ENCODE measurements around the gene SAMD7.

SAMD7 gene

GRCh38 chr3:169868369-169868768 is 43.0 kb upstream of the SAMD7 start:
- no peaks in the 10 kb centered on the region for H3K79me2 ChIP-seq (ENCODE audit: insufficient read depth, low read length)
- no peak overlapping the region for H3K4me3 ChIP-seq (ENCODE audit: low read depth, low read length, poor library complexity, severe bottlenecking)
- TF ChIP-seq EZH2 (IDR thresholded peaks at IDR 0.05; ENCODE audit: borderline replicate concordance, low read length), result no peak
- TF ChIP-seq, protein P1, sequence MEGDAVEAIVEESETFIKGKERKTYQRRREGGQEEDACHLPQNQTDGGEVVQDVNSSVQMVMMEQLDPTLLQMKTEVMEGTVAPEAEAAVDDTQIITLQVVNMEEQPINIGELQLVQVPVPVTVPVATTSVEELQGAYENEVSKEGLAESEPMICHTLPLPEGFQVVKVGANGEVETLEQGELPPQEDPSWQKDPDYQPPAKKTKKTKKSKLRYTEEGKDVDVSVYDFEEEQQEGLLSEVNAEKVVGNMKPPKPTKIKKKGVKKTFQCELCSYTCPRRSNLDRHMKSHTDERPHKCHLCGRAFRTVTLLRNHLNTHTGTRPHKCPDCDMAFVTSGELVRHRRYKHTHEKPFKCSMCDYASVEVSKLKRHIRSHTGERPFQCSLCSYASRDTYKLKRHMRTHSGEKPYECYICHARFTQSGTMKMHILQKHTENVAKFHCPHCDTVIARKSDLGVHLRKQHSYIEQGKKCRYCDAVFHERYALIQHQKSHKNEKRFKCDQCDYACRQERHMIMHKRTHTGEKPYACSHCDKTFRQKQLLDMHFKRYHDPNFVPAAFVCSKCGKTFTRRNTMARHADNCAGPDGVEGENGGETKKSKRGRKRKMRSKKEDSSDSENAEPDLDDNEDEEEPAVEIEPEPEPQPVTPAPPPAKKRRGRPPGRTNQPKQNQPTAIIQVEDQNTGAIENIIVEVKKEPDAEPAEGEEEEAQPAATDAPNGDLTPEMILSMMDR (IDR thresholded peaks at IDR 0.05; ENCODE audit: low read length), result no peak
- H3K9me2 ChIP-seq (ENCODE audit: low read depth, low read length), result no peaks in the 10 kb centered on the region
- H3K27me3 ChIP-seq (ENCODE audit: insufficient read depth, low read length), result no peaks in the 10 kb centered on the region
- no peaks in the 10 kb centered on the region for H4K20me1 ChIP-seq (ENCODE audit: insufficient read depth, low read length)
- H2AFZ ChIP-seq (ENCODE audit: low read length), result no peak overlapping the region
- no peaks in the 10 kb centered on the region for H3K36me3 ChIP-seq (ENCODE audit: insufficient read depth, low read length)
- H3K27ac ChIP-seq (ENCODE audit: low read depth, low read length, poor library complexity, severe bottlenecking), result no peak overlapping the region
- H3K4me1 ChIP-seq (ENCODE audit: insufficient read depth, low read length, severe bottlenecking), result peaks cover 26% of the 10 kb centered on the region
- no peak overlapping the region for H3K9ac ChIP-seq (ENCODE audit: low read length)
- no peaks in the 10 kb centered on the region for H3K9me3 ChIP-seq (ENCODE audit: low read length)
- H3F3A ChIP-seq (ENCODE audit: insufficient read depth, low read length), result 0 out of 2 replicates have a peak, but pooled peaks cover 5% of the 10 kb centered on the region
- no peak overlapping the region for H3K4me2 ChIP-seq (ENCODE audit: low read length)

- Histone ChIP-seq H3K9me2 (ENCODE audit: low read depth, low read length) (no peaks in the 10 kb centered on the region), H3F3A (ENCODE audit: insufficient read depth, low read length) (no peaks in the 10 kb centered on the region), H3K4me2 (ENCODE audit: low read length) (no peak within 1 kb of the TSS), H3K4me3 (ENCODE audit: low read depth, low read length, poor library complexity, severe bottlenecking) (no peak within 1 kb of the TSS), H3K27me3 (ENCODE audit: insufficient read depth, low read length) (no peaks in the 10 kb centered on the region), H3K79me2 (ENCODE audit: insufficient read depth, low read length) (no peaks in the 10 kb centered on the region), H3K4me1 (ENCODE audit: insufficient read depth, low read length, severe bottlenecking) (peaks cover 13% of the 10 kb centered on the region), H3K36me3 (ENCODE audit: insufficient read depth, low read length) (no peaks in the 10 kb centered on the region), H3K9ac (ENCODE audit: low read length) (no peak within 1 kb of the TSS), H3K9me3 (ENCODE audit: low read length) (no peaks in the 10 kb centered on the region), H2AFZ (ENCODE audit: low read length) (no peak within 1 kb of the TSS), H4K20me1 (ENCODE audit: insufficient read depth, low read length) (no peaks in the 10 kb centered on the region), H3K27ac (ENCODE audit: low read depth, low read length, poor library complexity, severe bottlenecking) (no peak within 1 kb of the TSS)
- no peak for TF ChIP-seq EZH2 (IDR thresholded peaks at IDR 0.05; ENCODE audit: borderline replicate concordance, low read length)
- TF ChIP-seq, protein P1 (IDR thresholded peaks at IDR 0.05; ENCODE audit: low read length), result no peak
Measured at GRCh38 chr3:169869484-169870220, 41.7 kb upstream of the SAMD7 start, which contains the start of gene LRRC31. Gene LRRC31 (minus strand): TSS chr3:169869935. CDS start chr3:169869807, 128 bp downstream.

DNA sequence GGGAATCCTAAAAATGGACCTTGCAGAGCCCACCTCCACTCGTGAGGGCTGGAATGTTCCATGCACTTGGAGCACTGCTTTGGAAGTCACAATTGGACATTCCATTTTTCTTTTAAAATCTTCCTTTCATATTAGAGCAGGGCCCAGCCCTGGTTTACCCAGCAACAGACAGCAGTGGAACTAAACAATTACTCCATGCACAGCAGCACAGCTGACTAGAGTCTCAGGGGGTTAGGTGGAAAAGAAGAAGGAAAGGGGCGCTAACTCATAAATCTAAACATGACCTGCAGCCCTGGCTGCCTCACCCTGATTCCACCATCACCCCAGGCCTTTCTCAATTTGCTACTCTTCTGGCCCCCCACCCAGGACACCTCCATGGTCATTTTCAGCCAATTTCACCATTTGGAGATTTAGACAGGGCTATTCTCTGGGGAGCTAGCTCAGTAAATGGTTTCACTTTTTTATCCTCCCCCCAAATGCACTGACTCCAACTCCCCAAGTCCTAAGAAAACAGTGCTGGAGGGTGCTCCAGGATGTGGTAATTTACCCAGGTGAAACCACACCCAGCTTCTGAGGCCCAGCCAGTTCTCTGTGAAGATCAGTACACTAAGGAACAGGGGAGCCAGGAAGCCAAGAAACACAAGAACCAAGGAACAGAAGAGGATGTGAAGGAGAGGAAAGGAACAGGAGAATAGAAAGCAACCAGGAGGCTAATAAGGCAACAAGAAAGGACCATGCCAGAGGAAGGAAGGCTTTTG is 40.1 kb upstream of the SAMD7 start:
- Histone ChIP-seq H4K20me1 (ENCODE audit: insufficient read depth, low read length) (no peaks in the 10 kb centered on the region), H3K79me2 (ENCODE audit: insufficient read depth, low read length) (no peaks in the 10 kb centered on the region), H3K9me3 (ENCODE audit: low read length) (peaks cover 9% of the 10 kb centered on the region), H3K4me3 (ENCODE audit: low read depth, low read length, poor library complexity, severe bottlenecking) (no peak overlapping the region), H3K4me1 (ENCODE audit: insufficient read depth, low read length, severe bottlenecking) (no peaks in the 10 kb centered on the region), H3K9me2 (ENCODE audit: low read depth, low read length) (no peaks in the 10 kb centered on the region), H3K36me3 (ENCODE audit: insufficient read depth, low read length) (peaks cover 3% of the 10 kb centered on the region; the same call in 1 of the 2 replicates), H3K27me3 (ENCODE audit: insufficient read depth, low read length) (no peaks in the 10 kb centered on the region), H3K9ac (ENCODE audit: low read length) (no peak overlapping the region), H3K4me2 (ENCODE audit: low read length) (no peak overlapping the region), H2AFZ (ENCODE audit: low read length) (no peak overlapping the region), H3F3A (ENCODE audit: insufficient read depth, low read length) (no peaks in the 10 kb centered on the region), H3K27ac (ENCODE audit: low read depth, low read length, poor library complexity, severe bottlenecking) (no peak overlapping the region)
- TF ChIP-seq, protein P1 (IDR thresholded peaks at IDR 0.05; ENCODE audit: low read length), result no peak
- TF ChIP-seq EZH2 (IDR thresholded peaks at IDR 0.05; ENCODE audit: borderline replicate concordance, low read length), result no peak

All from OCI-LY1 (cell line).